Gastrocnemius medialis (tissue), 4 donors: Measurements from ENCODE around the gene CCDC78. TPM values are rescaled to one million over a fixed set of nuclear protein-coding genes. Genes with fewer than 3 reads are reported as not detected.

ENCODE experiments used
- ATAC-seq, 2 donors: fragments of 150-250 bp; one replicate each; pipeline ENCODE4 v1.9.1; 2016
- DNase-seq, 2 donors: peaks; one replicate each; pipeline ENCODE4 v3.0.0-alpha.2; 2019
- H3K27ac ChIP-seq, 4 donors: fragments of 200-600 bp; sonication (generic); 1 replicate in 1 of 4; 2 replicates in 3 of 4; pipeline ENCODE4 v1.5.1; 2016 to 2018; ENCODE audit warnings: mild to moderate bottlenecking in 2 of 4, moderate library complexity in 1 of 4
- H3K27me3 ChIP-seq, 3 donors: fragments of 200-600 bp; sonication (generic) in 2 of 3; 1 replicate in 1 of 3; 2 replicates in 2 of 3; pipeline versions ENCODE4 v1.5.1 to v1.6.0; 2016 to 2019; ENCODE audit warnings: mild to moderate bottlenecking in 1 of 3, moderate library complexity in 1 of 3
- H3K36me3 ChIP-seq, 2 donors: fragments of 200-600 bp; sonication (generic) in 1 of 2; one replicate each; pipeline ENCODE4 v1.5.1; 2017 to 2018
- H3K4me1 ChIP-seq, 2 donors: fragments of 200-600 bp; sonication (generic) in 1 of 2; one replicate each; pipeline ENCODE4 v1.5.1; 2016 to 2017; ENCODE audit warnings: mild to moderate bottlenecking in 2 of 2
- H3K4me3 ChIP-seq, 4 donors: fragments of 200-600 bp; sonication (generic) in 3 of 4; 1 replicate in 1 of 4; 2 replicates in 3 of 4; pipeline ENCODE4 v1.5.1; 2016 to 2019; ENCODE audit warnings: mild to moderate bottlenecking in 2 of 4
- H3K9me3 ChIP-seq, 3 donors: fragments of 200-600 bp; sonication (generic) in 2 of 3; 1 replicate in 1 of 3; 2 replicates in 2 of 3; pipeline ENCODE4 v1.5.1; 2016 to 2019
- CTCF ChIP-seq, 5 experiments: fragments of 450-650 bp in 3 of 5; fragments of 200-600 bp in 2 of 5; sonication (generic) in 2 of 5; IDR thresholded peaks in 4 of 5; conservative IDR thresholded peaks in 1 of 5; 1 replicate in 4 of 5; 2 replicates in 1 of 5; pipeline ENCODE4 v1.5.1; 2016 to 2019; ENCODE audit warnings: antibody characterized with exemption in 5 of 5, mild to moderate bottlenecking in 3 of 5, moderate library complexity in 3 of 5
- POLR2A ChIP-seq, 2 donors: fragments of 450-650 bp; IDR thresholded peaks; one replicate each; pipeline ENCODE4 v1.6.1; 2017; ENCODE audit warnings: antibody characterized with exemption in 2 of 2, mild to moderate bottlenecking in 2 of 2, moderate library complexity in 2 of 2
- in situ Hi-C, 4 donors: fragments of 200-750 bp; cut with MboI; loops; one replicate each; pipeline versions ENCODE4 v1.15.0 to v1.8.0; 2017; ENCODE audit warnings: low sequenced_read_pairs in 4 of 4
- intact Hi-C: fragments of 100-400 bp; cut with DNase I; formaldehyde crosslinking; loops from one replicate; pipeline ENCODE4 v1.15.1; 2023; ENCODE audit warnings: low total_unique reads
- total RNA-seq, 4 donors: library from RNA; depleted of rRNA; stranded (reverse); fragments of >200 nt; gene quantifications; one replicate each; pipeline versions ENCODE4 v1.1.0 to v1.2.3, GENCODE V29; 2016

Gene CCDC78
- total RNA-seq, 4 donors from 2014 or later, result not detected

- H3K27me3 ChIP-seq, result no peaks in the 10 kb centered on the region
- peaks cover 0 to 68% of the 10 kb centered on the region in 2 donors for H3K36me3 ChIP-seq
- intact Hi-C loops (no loop called here), in situ Hi-C loops (no loop called here)
- ATAC-seq, result no peak
- H3K4me3 ChIP-seq, result no peak overlapping the region
- no peaks in the 10 kb centered on the region for H3K9me3 ChIP-seq
- H3K27ac ChIP-seq, result no peak overlapping the region
- peaks cover 7% of the 10 kb centered on the region in 2 donors for H3K4me1 ChIP-seq
- TF ChIP-seq POLR2A (IDR thresholded peaks at IDR 0.05) (no peak), CTCF (IDR thresholded peaks at IDR 0.05 in 4 of 5, conservative IDR thresholded peaks at IDR 0.05 in 1 of 5) (no peak)
- DNase-seq, result no peak
Measured at GRCh38 chr16:734981-735881, 9.0 kb upstream of the CCDC78 start.

GRCh38 chr16:734208-734980 is 8.2 kb upstream of the CCDC78 start:
- Histone ChIP-seq H3K27me3 (no peaks in the 10 kb centered on the region), H3K4me1 (no peaks in the 10 kb centered on the region), H3K4me3 (no peak overlapping the region), H3K27ac (no peak overlapping the region), H3K36me3 (peaks cover 0 to 68% of the 10 kb centered on the region in 2 donors), H3K9me3 (no peaks in the 10 kb centered on the region)
- TF ChIP-seq CTCF (IDR thresholded peaks at IDR 0.05 in 4 of 5, conservative IDR thresholded peaks at IDR 0.05 in 1 of 5) (no peak), POLR2A (IDR thresholded peaks at IDR 0.05) (no peak)
- no peak for DNase-seq
- in situ Hi-C loops, result no loop called here
- ATAC-seq, result no peak
- intact Hi-C loops, result no loop called here

GRCh38 chr16:733382-734207 is 7.4 kb upstream of the CCDC78 start:
- intact Hi-C loops, result no loop called here
- H3K36me3 ChIP-seq, result peaks cover 0 to 68% of the 10 kb centered on the region in 2 donors
- H3K27me3 ChIP-seq, result peaks cover under 1 to 5% (median 2%) of the 10 kb centered on the region in 3 donors
- ATAC-seq (no peak), DNase-seq (no peak)
- H3K27ac ChIP-seq, result no peak overlapping the region
- no peak for TF ChIP-seq CTCF (IDR thresholded peaks at IDR 0.05 in 4 of 5, conservative IDR thresholded peaks at IDR 0.05 in 1 of 5)
- no peak for TF ChIP-seq POLR2A (IDR thresholded peaks at IDR 0.05)
- no peaks in the 10 kb centered on the region for H3K9me3 ChIP-seq
- H3K4me3 ChIP-seq, result no peak overlapping the region
- in situ Hi-C loops, result no loop called here
- peaks cover 0 to 1% of the 10 kb centered on the region in 2 donors for H3K4me1 ChIP-seq

- H3K36me3 ChIP-seq, result peaks cover 0 to 67% of the 10 kb centered on the region in 2 donors
- no peaks in the 10 kb centered on the region for H3K9me3 ChIP-seq
- in situ Hi-C loops (no loop called here), intact Hi-C loops (no loop called here)
- no peak overlapping the region for H3K27ac ChIP-seq
- no peak for TF ChIP-seq POLR2A (IDR thresholded peaks at IDR 0.05)
- no peak overlapping the region for H3K4me3 ChIP-seq
- peaks cover 0 to 3% of the 10 kb centered on the region in 2 donors for H3K4me1 ChIP-seq
- DNase-seq (no peak), ATAC-seq (no peak)
- peaks cover 3 to 10% (median 7%) of the 10 kb centered on the region in 3 donors for H3K27me3 ChIP-seq
Measured at GRCh38 chr16:732936-733335, 6.7 kb upstream of the CCDC78 start.
